Aorta (tissue), 5 donors: ENCODE measurements around the gene TSR2. TPM values are rescaled to one million over a fixed set of nuclear protein-coding genes. Genes with fewer than 3 reads are reported as not detected.

Experiments
- ATAC-seq: fragments of 200-7000 bp; cut with Tn5 transposase; one replicate; pipeline ENCODE4 v1.9.1; 2022; ENCODE audit warnings: moderate library complexity; ENCODE audit not compliant: low FRiP score
- DNase-seq, 2 donors: peaks; one replicate each; pipeline ENCODE4 v3.0.0-alpha.2; 2020
- H3K27ac ChIP-seq, 2 donors: one replicate each; pipeline ENCODE4 v1.5.1; 2013; ENCODE audit warnings: low read length in 2 of 2, mild to moderate bottlenecking in 2 of 2, moderate library complexity in 2 of 2, control low read depth in 1 of 2, inconsistent platforms in 1 of 2, low read depth in 1 of 2
- H3K27me3 ChIP-seq, 2 donors: one replicate each; pipeline ENCODE4 v1.6.1; 2013; ENCODE audit warnings: control low read depth in 1 of 2, low read length in 1 of 2, mild to moderate bottlenecking in 1 of 2, moderate library complexity in 1 of 2; ENCODE audit not compliant: insufficient read depth in 2 of 2, control insufficient read depth in 1 of 2
- H3K36me3 ChIP-seq, 2 donors: one replicate each; pipeline ENCODE4 v1.6.1; 2013; ENCODE audit warnings: control low read depth in 1 of 2, low read length in 1 of 2, mild to moderate bottlenecking in 1 of 2; ENCODE audit not compliant: insufficient read depth in 2 of 2, control insufficient read depth in 1 of 2
- H3K4me1 ChIP-seq, 2 donors: one replicate each; pipeline ENCODE4 v1.6.1; 2013; ENCODE audit warnings: low read length in 2 of 2, control low read depth in 1 of 2, mild to moderate bottlenecking in 1 of 2, moderate library complexity in 1 of 2; ENCODE audit not compliant: insufficient read depth in 2 of 2, control insufficient read depth in 1 of 2
- H3K4me3 ChIP-seq, 2 donors: one replicate each; pipeline ENCODE4 v1.5.1; 2013; ENCODE audit warnings: low read length in 2 of 2, control low read depth in 1 of 2, mild to moderate bottlenecking in 1 of 2
- H3K9me3 ChIP-seq: one replicate; pipeline ENCODE4 v1.6.1; 2013; ENCODE audit warnings: mild to moderate bottlenecking, low read length; ENCODE audit not compliant: control insufficient read depth
- WGBS, 2 donors: extraction: QIAGEN DNeasy Blood & Tissue Kit; methylation state at CpG; one replicate each; pipeline ENCODE4 v1.1.7; 2013; 5-methylcytosine and 5-hydroxymethylcytosine counted together
- intact Hi-C, 2 donors: fragments of 100-400 bp; cut with DNase I; formaldehyde crosslinking; loops; one replicate each; pipeline versions ENCODE4 v1.14.2 to v1.15.0; 2022
- polyA plus RNA-seq, 2 donors: library from polyadenylated mRNA; stranded (reverse); fragments of 200-250 nt; gene quantifications; one replicate each; pipeline ENCODE4 v1.2.3, GENCODE V29; 2013
- total RNA-seq, 2 donors: library from RNA; stranded (reverse); fragmentation: NEBNext Ultra II Directional; extraction: Animal tissue kit (Norgen Biotek cat#: 25700); gene quantifications; one replicate each; pipeline ENCODE4 v1.2.1, GENCODE V29; 2021
- donor health status: healthy with polysubstance abuse.
- donor health status: Bipolar disorder and iron deficiency.
- donor health status: DM: no; HTN: no; CAD: no.
- donor health status: DM: no; HTN: no; CAD: no.
- donor health status: DM: yes; HTN: yes; CAD: no.

Gene TSR2
- total and polyA plus RNA-seq, 4 donors, result 39.5 to 101 (median 47.6) TPM

- ATAC-seq (no peak), DNase-seq (no peak)
- intact Hi-C loops, result loop anchor here in 1 of 2 donors (10.0 kb wide), 2 partner anchors 85 to 405 kb away; partner anchors contain the start of genes GNL3L and PHF8
- H3K27me3 ChIP-seq, result no peaks in the 10 kb centered on the region
- no peaks in the 10 kb centered on the region for H3K4me1 ChIP-seq
- H3K9me3 ChIP-seq, result no peaks in the 10 kb centered on the region
- no peak overlapping the region for H3K4me3 ChIP-seq
- H3K27ac ChIP-seq, result no peak overlapping the region
- peaks cover 0 to 2% of the 10 kb centered on the region in 2 donors for H3K36me3 ChIP-seq
Observed at GRCh38 chrX:54449929-54450328, 9.7 kb downstream of the TSR2 start.

DNA sequence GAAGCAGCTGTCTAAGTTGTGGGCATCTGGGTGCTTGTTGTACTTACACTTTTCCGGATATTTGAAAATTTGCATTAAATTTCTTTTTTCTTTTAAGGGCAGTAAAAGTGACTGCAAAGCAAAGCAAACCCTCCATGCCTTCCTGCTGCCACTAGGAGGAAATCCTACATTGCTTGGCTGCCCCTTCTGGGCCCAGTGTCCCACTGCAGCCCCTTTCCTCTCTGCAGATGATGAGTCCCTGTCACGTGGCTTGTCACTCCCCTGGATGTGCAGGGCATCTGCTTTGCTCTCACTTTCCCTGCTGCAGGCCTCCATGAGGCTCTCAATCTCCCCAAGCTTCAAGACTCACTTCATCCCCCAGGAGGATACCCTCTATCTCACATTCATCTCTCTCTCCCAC, 12.7 kb downstream of the TSR2 start:
- ATAC-seq (no peak), DNase-seq (no peak)
- Histone ChIP-seq H3K36me3 (peaks cover 0 to 8% of the 10 kb centered on the region in 2 donors), H3K9me3 (no peaks in the 10 kb centered on the region), H3K27ac (no peak overlapping the region), H3K4me3 (no peak overlapping the region), H3K27me3 (no peaks in the 10 kb centered on the region), H3K4me1 (no peaks in the 10 kb centered on the region)
- WGBS, 2 donors, result 35 to 44% methylated on average over 2 of the region's 2 CpGs
- intact Hi-C loops, result no loop called here

GRCh38 chrX:54470054-54470760, 30.0 kb downstream of the TSR2 start:
- 79 to 85% methylated on average over 21 of the region's 21 CpGs for WGBS, 2 donors
- intact Hi-C loops, result no loop called here

GRCh38 chrX:54473993-54474859, 34.0 kb downstream of the TSR2 start:
- Histone ChIP-seq H3K4me3 (no peak overlapping the region), H3K27ac (no peak overlapping the region), H3K4me1 (no peaks in the 10 kb centered on the region), H3K27me3 (no peaks in the 10 kb centered on the region), H3K36me3 (peaks cover 0 to 2% of the 10 kb centered on the region in 2 donors), H3K9me3 (no peaks in the 10 kb centered on the region)
- WGBS, 2 donors, result 76 to 92% methylated on average over 10 of the region's 10 CpGs
- DNase-seq, result no peak
- no peak for ATAC-seq
- intact Hi-C loops, result no loop called here

More at GRCh38 chrX:54470054-54470760, 30.0 kb downstream of the TSR2 start:
- no peaks in the 10 kb centered on the region for H3K4me1 ChIP-seq
- H3K27me3 ChIP-seq, result no peaks in the 10 kb centered on the region
- DNase-seq (no peak), ATAC-seq (peak; percentile 22)
- H3K36me3 ChIP-seq, result peaks cover 0 to 2% of the 10 kb centered on the region in 2 donors
- no peak overlapping the region for H3K27ac ChIP-seq
- H3K9me3 ChIP-seq, result no peaks in the 10 kb centered on the region
- no peak overlapping the region for H3K4me3 ChIP-seq

DNA sequence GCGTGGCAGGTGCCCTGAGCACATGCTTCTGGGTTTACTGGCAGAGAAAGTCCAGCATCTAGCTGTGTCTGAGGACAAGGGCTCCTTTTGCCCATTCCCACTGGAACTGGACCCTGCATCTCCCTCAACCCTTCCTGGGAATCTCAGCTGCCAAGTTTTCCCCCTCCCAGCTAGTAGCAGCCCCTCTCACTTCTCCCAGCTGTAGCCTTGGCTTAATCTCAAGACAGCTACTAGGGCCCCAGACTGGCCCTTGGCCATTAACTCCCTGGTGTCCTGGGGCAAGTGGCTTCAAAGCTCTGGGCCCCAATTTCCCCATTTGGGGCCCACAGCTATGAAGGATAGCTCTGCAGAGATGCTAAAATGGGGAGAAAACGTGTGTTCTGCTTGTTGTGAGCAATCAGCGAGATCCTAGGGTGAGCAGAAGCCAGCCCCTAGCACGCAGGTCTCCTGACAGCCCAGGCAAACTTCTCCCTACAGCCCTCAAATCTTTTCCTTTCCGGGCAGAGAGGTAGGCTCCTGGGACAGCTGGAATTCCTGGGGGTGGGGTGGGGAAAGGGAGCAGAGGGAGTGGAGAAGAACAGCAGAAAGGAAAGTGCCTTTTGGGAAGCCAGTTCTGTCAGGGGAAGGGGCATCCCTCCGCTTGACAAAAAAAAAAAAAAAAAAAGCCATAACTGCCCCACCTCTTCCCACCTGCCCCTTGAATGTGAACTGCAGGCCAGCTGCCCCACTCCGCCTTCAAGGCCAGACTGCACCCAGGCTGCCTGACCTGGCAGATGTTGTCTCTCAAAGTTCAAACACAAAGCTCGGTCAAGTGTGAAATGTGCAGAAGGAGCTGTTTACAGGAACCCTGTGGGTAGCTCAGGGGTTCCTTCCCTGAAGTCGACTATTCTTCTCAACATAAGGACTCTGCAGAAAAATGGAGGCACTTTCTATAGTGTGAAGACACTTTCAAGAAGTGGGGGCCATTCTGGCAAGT, 39.2 kb downstream of the TSR2 start:
- Histone ChIP-seq H3K27ac (peak overlapping the region in 1 of 2 donors; percentile 40), H3K36me3 (no peaks in the 10 kb centered on the region), H3K4me1 (no peaks in the 10 kb centered on the region), H3K9me3 (no peaks in the 10 kb centered on the region), H3K27me3 (no peaks in the 10 kb centered on the region), H3K4me3 (no peak overlapping the region)
- intact Hi-C loops, result loop anchor here in 1 of 2 donors (5.0 kb wide), 1 partner anchor 53 kb away; the partner anchor contains the start of gene GNL3L
- no peak for ATAC-seq
- 28 to 43% methylated on average over 9 of the region's 9 CpGs for WGBS, 2 donors
- DNase-seq, result no peak

DNA sequence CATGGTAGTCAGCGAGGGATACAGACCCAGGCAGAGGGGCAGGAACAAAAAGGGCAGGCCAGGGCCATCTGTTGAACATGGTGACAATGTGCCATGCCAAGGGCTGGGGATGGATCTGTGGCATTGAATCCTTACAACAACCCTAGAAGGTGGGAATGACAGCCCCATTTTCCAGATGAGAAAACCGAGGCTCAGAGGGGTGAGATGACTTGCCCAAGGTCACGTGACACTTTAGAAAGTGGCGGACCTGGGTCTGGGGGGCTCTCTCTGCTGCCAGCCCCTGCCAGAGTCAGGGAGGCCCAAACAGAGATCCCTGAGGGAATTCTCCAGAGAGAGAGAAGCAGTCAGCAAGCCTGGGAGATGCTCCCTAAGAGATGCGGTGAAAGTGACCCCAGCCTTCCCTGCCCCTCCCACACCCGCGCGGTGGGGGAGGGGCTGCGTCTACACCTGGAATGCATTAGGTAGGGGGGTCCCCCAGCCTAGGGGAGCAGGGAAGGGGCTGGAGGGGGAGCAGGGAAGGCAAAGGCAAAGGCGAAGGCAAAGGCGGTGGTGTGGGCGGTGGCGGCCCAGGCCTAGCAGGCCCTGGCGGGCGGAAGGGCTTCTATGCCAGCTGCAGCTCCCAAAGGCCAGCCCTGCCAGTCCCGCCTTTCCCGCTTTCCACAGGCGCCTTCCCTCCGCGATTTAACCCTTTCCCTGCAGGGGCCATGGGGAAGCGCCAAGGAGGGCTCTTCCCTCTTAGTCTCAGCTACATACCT, 42.8 kb downstream of the TSR2 start:
- H3K36me3 ChIP-seq, result no peaks in the 10 kb centered on the region
- intact Hi-C loops, result loop anchor here in 1 of 2 donors (5.0 kb wide), 1 partner anchor 49 kb away; the partner anchor contains the start of gene GNL3L
- no peak overlapping the region for H3K4me3 ChIP-seq
- peak overlapping the region; percentile 39 to 52 for H3K27ac ChIP-seq
- no peaks in the 10 kb centered on the region for H3K4me1 ChIP-seq
- no peaks in the 10 kb centered on the region for H3K27me3 ChIP-seq
- ATAC-seq, result peak; percentile 61
- 13 to 17% methylated on average over 21 of the region's 21 CpGs for WGBS, 2 donors
- DNase-seq, result peak; percentile 52 to 79
- H3K9me3 ChIP-seq, result no peaks in the 10 kb centered on the region

DNA sequence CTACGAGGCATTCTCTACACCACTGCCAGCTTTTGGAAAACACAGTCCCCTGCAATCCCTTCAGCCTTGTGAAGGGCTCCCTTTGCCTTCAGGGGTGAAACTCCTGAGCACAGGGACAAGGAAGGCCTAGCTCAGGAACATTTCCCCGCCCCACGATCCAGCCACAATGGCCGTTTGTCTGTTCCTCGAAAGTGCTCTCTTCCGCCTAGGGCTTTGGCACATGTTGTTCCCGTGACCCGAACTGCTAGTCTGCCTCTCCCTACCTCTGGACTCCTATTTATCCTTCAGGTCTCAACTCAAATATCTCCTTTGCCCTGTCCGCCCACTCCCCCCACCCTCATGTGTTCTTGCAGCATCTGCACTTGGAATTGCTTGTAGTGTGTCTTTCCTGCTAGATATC, 43.7 kb downstream of the TSR2 start:
- no peaks in the 10 kb centered on the region for H3K9me3 ChIP-seq
- DNase-seq (no peak), ATAC-seq (peak; percentile 2)
- WGBS, 2 donors, result 45 to 60% methylated on average over 9 of the region's 9 CpGs
- H3K4me1 ChIP-seq, result no peaks in the 10 kb centered on the region
- peak overlapping the region in 1 of 2 donors; percentile 62 for H3K27ac ChIP-seq
- no peak overlapping the region for H3K4me3 ChIP-seq
- H3K27me3 ChIP-seq, result no peaks in the 10 kb centered on the region
- H3K36me3 ChIP-seq, result no peaks in the 10 kb centered on the region
- intact Hi-C loops, result loop anchor here in 1 of 2 donors (5.0 kb wide), 1 partner anchor 48 kb away; the partner anchor contains the start of gene GNL3L
